Measurements from ENCODE around the gene DSCAML1. TPM values are rescaled to one million over a fixed set of nuclear protein-coding genes. Genes with fewer than 3 reads are reported as not detected.

Gene DSCAML1
- total RNA-seq: 1 to 10 TPM in 1 of 4 donors, under 1 TPM in 3; 0.20 to 1.1 (median 0.36) TPM

- Histone ChIP-seq H3K9me3 (no peaks in the 10 kb centered on the region), H3K27ac (no peak within 1 kb of the TSS), H3K27me3 (peaks cover 0 to 82% of the 10 kb centered on the region in 2 donors), H3K4me1 (peaks cover 0 to 22% (median 14%) of the 10 kb centered on the region in 4 donors), H3K4me3 (peak within 1 kb of the TSS in 2 of 4 donors; percentile 21 to 22), H3K36me3 (no peaks in the 10 kb centered on the region)
- WGBS, 2 donors: 2 to 3% methylated on average over 25 to 54 of the region's 66 CpGs
- no peak for DNase-seq (ENCODE audit: low spot score in 2 of 2)
- TF ChIP-seq EP300 (IDR thresholded peaks at IDR 0.05): no peak
- TF ChIP-seq POLR2A (IDR thresholded peaks at IDR 0.05): no peak
- no peak for TF ChIP-seq CTCF (IDR thresholded peaks at IDR 0.05)
Measured at GRCh38 chr11:117796872-117797529, at the start of gene DSCAML1. Gene DSCAML1, minus strand, starts transcription at chr11:117797216. Its CDS starts 137 bp downstream, at chr11:117797079.

- 24 to 27% methylated on average over 9 of the region's 9 CpGs for WGBS, 2 donors
- no peak overlapping the region for H3K27ac ChIP-seq
Measured at GRCh38 chr11:117843666-117844484, 46.9 kb upstream of the DSCAML1 start.

GRCh38 chr11:117842131-117842941 lies 45.3 kb upstream of the DSCAML1 start:
- peak in 1 of 2 donors; percentile 71 for DNase-seq (ENCODE audit: low spot score in 2 of 2)
- Histone ChIP-seq H3K36me3 (peaks cover 0 to 5% (median 0%) of the 10 kb centered on the region in 3 donors), H3K27ac (peak overlapping the region in 2 of 4 donors; percentile 57 to 67), H3K27me3 (no peaks in the 10 kb centered on the region), H3K4me3 (no peak overlapping the region), H3K9me3 (no peaks in the 10 kb centered on the region), H3K4me1 (peaks cover 0 to 12% (median 4%) of the 10 kb centered on the region in 4 donors)
- WGBS, 2 donors: 58 to 76% methylated on average over 15 of the region's 16 CpGs
- TF ChIP-seq POLR2A (IDR thresholded peaks at IDR 0.05) (no peak), EP300 (IDR thresholded peaks at IDR 0.05) (peak in 1 of 2 donors; percentile 70)

More at GRCh38 chr11:117843666-117844484, 46.9 kb upstream of the DSCAML1 start:
- Histone ChIP-seq H3K4me3 (no peak overlapping the region), H3K27me3 (no peaks in the 10 kb centered on the region), H3K36me3 (peaks cover 0 to 5% (median 0%) of the 10 kb centered on the region in 3 donors), H3K9me3 (no peaks in the 10 kb centered on the region), H3K4me1 (peaks cover 0 to 12% (median 4%) of the 10 kb centered on the region in 4 donors)
- peak; percentile 73 to 94 for DNase-seq (ENCODE audit: low spot score in 2 of 2)
- TF ChIP-seq CTCF (IDR thresholded peaks at IDR 0.05) (peak; percentile 94 to 99 (median 95)), POLR2A (IDR thresholded peaks at IDR 0.05) (no peak), EP300 (IDR thresholded peaks at IDR 0.05) (no peak)

GRCh38 chr11:117841551-117842031 lies 44.6 kb upstream of the DSCAML1 start:
- WGBS, 2 donors: 87 to 89% methylated on average over 7 of the region's 7 CpGs
- no peaks in the 10 kb centered on the region for H3K27me3 ChIP-seq
- H3K27ac ChIP-seq: peak overlapping the region in 2 of 4 donors; percentile 38 to 67
- peaks cover 0 to 5% (median 0%) of the 10 kb centered on the region in 3 donors for H3K36me3 ChIP-seq
- TF ChIP-seq CTCF (IDR thresholded peaks at IDR 0.05) (no peak), EP300 (IDR thresholded peaks at IDR 0.05) (no peak), POLR2A (IDR thresholded peaks at IDR 0.05) (no peak)
- no peak for DNase-seq (ENCODE audit: low spot score in 2 of 2)
- peaks cover 0 to 12% (median 4%) of the 10 kb centered on the region in 4 donors for H3K4me1 ChIP-seq
- no peaks in the 10 kb centered on the region for H3K9me3 ChIP-seq
- no peak overlapping the region for H3K4me3 ChIP-seq

All from tibial nerve (tissue), 4 donors.